SK-N-SH (cell line): ENCODE measurements around the gene TSSC4. TPM values are rescaled to one million over a fixed set of nuclear protein-coding genes. Genes with fewer than 3 reads are reported as not detected.

Experiments
- CTCF ChIA-PET: fragments of 300-600, 350-600 bp; formaldehyde crosslinking; extraction: SDS; loops from one replicate; lab custom pipeline; 2021; lab: Yijun Ruan, JAX
- POLR2A ChIA-PET: fragments of 350-600 bp; sonication (Branson Sonifier 250); formaldehyde crosslinking; extraction: SDS; loops from one replicate; lab custom pipeline; 2020; ENCODE audit warnings: antibody characterized with exemption, inconsistent platforms; lab: Yijun Ruan, JAX
- DNase-seq: peaks from one replicate; pipeline ENCODE4 v3.0.0; 2012
- H2AFZ ChIP-seq: fragments of 200-600 bp; sonication (generic); 2 replicates; pipeline ENCODE4 v1.8.1; 2016; ENCODE audit warnings: antibody characterized with exemption, mild to moderate bottlenecking, low read depth
- H3F3A ChIP-seq: fragments of 200-600 bp; sonication (generic); replicated peaks from 2 replicates; pipeline ENCODE3; 2016; ENCODE audit warnings: antibody characterized with exemption, mild to moderate bottlenecking; ENCODE audit not compliant: insufficient read depth
- H3K27ac ChIP-seq, 2 experiments: fragments of 200-500 bp in 1 of 2; fragments of 200-600 bp in 1 of 2; sonication (Bioruptor generic) in 1 of 2; sonication (generic), shearing (Covaris generic) in 1 of 2; 2 replicates each; pipeline versions ENCODE4 v1.5.1 to v1.6.1; 2014 to 2016; ENCODE audit warnings: low read depth in 2 of 2, inconsistent platforms in 1 of 2, low read length in 1 of 2, mild to moderate bottlenecking in 1 of 2, mixed read lengths in 1 of 2
- H3K27me3 ChIP-seq: fragments of 200-600 bp; sonication (generic), shearing (Covaris generic); 2 replicates; pipeline ENCODE4 v1.6.1; 2016; ENCODE audit warnings: mixed run types; ENCODE audit not compliant: insufficient read depth
- H3K36me3 ChIP-seq, 2 experiments: fragments of 200-500 bp in 1 of 2; fragments of 200-600 bp in 1 of 2; sonication (Bioruptor generic) in 1 of 2; sonication (generic) in 1 of 2; replicated peaks in 1 of 2; 2 replicates each; pipeline versions ENCODE3 to v1.5.1; 2014 to 2016; ENCODE audit warnings: low read length in 1 of 2, mild to moderate bottlenecking in 1 of 2; ENCODE audit not compliant: insufficient read depth in 2 of 2, control insufficient read depth in 1 of 2
- H3K4me1 ChIP-seq, 2 experiments: fragments of 200-500 bp in 1 of 2; fragments of 200-600 bp in 1 of 2; sonication (Bioruptor generic) in 1 of 2; sonication (generic), shearing (Covaris generic) in 1 of 2; 2 replicates each; pipeline versions ENCODE4 v1.5.1 to v1.6.1; 2014 to 2016; ENCODE audit warnings: low read depth in 1 of 2, low read length in 1 of 2, mixed run types in 1 of 2; ENCODE audit not compliant: insufficient read depth in 2 of 2, control insufficient read depth in 1 of 2
- H3K4me2 ChIP-seq: fragments of 200-600 bp; sonication (generic), shearing (Covaris generic); 2 replicates; pipeline ENCODE4 v1.6.1; 2017; ENCODE audit warnings: mixed run types
- H3K4me3 ChIP-seq, 2 experiments: fragments of 200-500 bp in 1 of 2; fragments of 200-600 bp in 1 of 2; sonication (Bioruptor generic) in 1 of 2; sonication (generic), shearing (Covaris generic) in 1 of 2; 2 replicates each; pipeline versions ENCODE4 v1.5.1 to v1.8.1; 2014 to 2016; ENCODE audit warnings: low read depth in 2 of 2, inconsistent platforms in 1 of 2, low read length in 1 of 2, mild to moderate bottlenecking in 1 of 2, mixed read lengths in 1 of 2, moderate library complexity in 1 of 2
- H3K79me2 ChIP-seq: fragments of 200-600 bp; sonication (generic); 2 replicates; pipeline ENCODE4 v1.8.1; 2017; ENCODE audit warnings: mild to moderate bottlenecking; ENCODE audit not compliant: insufficient read depth
- H3K9ac ChIP-seq: fragments of 200-600 bp; sonication (generic); 2 replicates; pipeline ENCODE4 v1.6.1; 2017; ENCODE audit warnings: mixed run types
- H3K9me2 ChIP-seq: fragments of 200-600 bp; sonication (generic); 2 replicates; pipeline ENCODE4 v1.6.1; 2017; ENCODE audit warnings: mixed run types
- H3K9me3 ChIP-seq: fragments of 200-600 bp; sonication (generic); 2 replicates; pipeline ENCODE4 v1.6.1; 2017; ENCODE audit warnings: mixed run types, mild to moderate bottlenecking, moderate library complexity
- H4K20me1 ChIP-seq: fragments of 200-600 bp; sonication (generic); 2 replicates; pipeline ENCODE4 v1.6.1; 2017; ENCODE audit warnings: mild to moderate bottlenecking, mixed run types; ENCODE audit not compliant: insufficient read depth
- EP300 ChIP-seq, 2 experiments: IDR thresholded peaks; 2 replicates each; pipeline versions ENCODE4 v1.4.0 to v1.6.1; 2012; ENCODE audit warnings: borderline replicate concordance in 1 of 2, low read depth in 1 of 2, low read length in 1 of 2
- EZH2phosphoT487 ChIP-seq: fragments of 200-600 bp; sonication (generic); IDR thresholded peaks from 2 replicates; pipeline ENCODE4 v1.6.1; 2017; ENCODE audit warnings: low read depth, mixed run types, mild to moderate bottlenecking, antibody characterized with exemption, moderate library complexity, borderline replicate concordance
- FOSL2 ChIP-seq: IDR thresholded peaks from 2 replicates; pipeline ENCODE4 v1.4.0; 2012; ENCODE audit warnings: low read depth, mild to moderate bottlenecking, moderate library complexity, borderline replicate concordance
- FOXJ3 ChIP-seq: sonication (generic); formaldehyde crosslinking; IDR thresholded peaks from 2 replicates; pipeline ENCODE4 v1.5.1; 2020; ENCODE audit warnings: mild to moderate bottlenecking, missing genetic modification reagents
- FOXM1 ChIP-seq: IDR thresholded peaks from 2 replicates; pipeline ENCODE4 v1.4.0; 2012; ENCODE audit warnings: low read depth, mild to moderate bottlenecking
- IRF3 ChIP-seq: fragments of 150-350 bp; IDR thresholded peaks from 2 replicates; pipeline ENCODE4 v1.6.1; 2016; ENCODE audit warnings: mild to moderate bottlenecking, low read depth, low read length
- MAX ChIP-seq: IDR thresholded peaks from 2 replicates; pipeline ENCODE4 v1.4.0; 2012; ENCODE audit warnings: low read depth
- MXI1 ChIP-seq: IDR thresholded peaks from 2 replicates; pipeline ENCODE4 v1.6.1; 2012; ENCODE audit warnings: mild to moderate bottlenecking, low read depth, low read length, improper control_type of control experiment
- NRF1 ChIP-seq: IDR thresholded peaks from 2 replicates; pipeline ENCODE4 v1.6.1; 2012; ENCODE audit warnings: low read depth, mild to moderate bottlenecking, low read length
- RAD21 ChIP-seq: IDR thresholded peaks from 2 replicates; pipeline ENCODE4 v1.6.1; 2012; ENCODE audit warnings: mild to moderate bottlenecking, low read length
- REST ChIP-seq: IDR thresholded peaks from 2 replicates; pipeline ENCODE4 v1.6.1; 2012; ENCODE audit warnings: mild to moderate bottlenecking, low read depth, low read length, moderate library complexity
- RFX5 ChIP-seq: IDR thresholded peaks from 2 replicates; pipeline ENCODE4 v1.6.1; 2012; ENCODE audit warnings: mild to moderate bottlenecking, improper control_type of control experiment, low read length
- SIN3A ChIP-seq: IDR thresholded peaks from 2 replicates; pipeline ENCODE4 v1.6.1; 2012; ENCODE audit warnings: low read depth, mild to moderate bottlenecking, low read length, moderate library complexity, borderline replicate concordance
- SMC3 ChIP-seq: IDR thresholded peaks from 2 replicates; pipeline ENCODE4 v1.6.1; 2012; ENCODE audit warnings: low read depth, low read length, improper control_type of control experiment
- TAF1 ChIP-seq: IDR thresholded peaks from 2 replicates; pipeline ENCODE4 v1.6.1; 2012; ENCODE audit warnings: low read depth, mild to moderate bottlenecking, low read length, moderate library complexity, borderline replicate concordance
- TCF12 ChIP-seq: IDR thresholded peaks from 2 replicates; pipeline ENCODE4 v1.4.0; 2012
- YY1 ChIP-seq: IDR thresholded peaks from 2 replicates; pipeline ENCODE4 v1.4.0; 2012; ENCODE audit warnings: low read depth, mild to moderate bottlenecking
- WGBS: methylation state at CpG from one replicate; pipeline ENCODE4 v1.1.6; 2017; ENCODE audit warnings: low lambda C conversion rate; 5-methylcytosine and 5-hydroxymethylcytosine counted together
- polyA plus RNA-seq, 3 experiments: library from polyadenylated mRNA; depleted of rRNA; stranded (reverse); fragments of >200 nt; gene quantifications; 2 replicates each; pipeline ENCODE4 v1.2.3, GENCODE V29; 2012
- TF ChIP-seq, protein P1 (sequence below): IDR thresholded peaks from 2 replicates; pipeline ENCODE4; 2012

Gene TSSC4
- polyA plus RNA-seq, 1 of the 3 experiments (the other 2 are of a cell fraction): 45.1 TPM

- TF ChIP-seq IRF3: no peak
- no peak for TF ChIP-seq SIN3A
These were observed 19.7 kb upstream of the TSSC4 start (continued) for GRCh38 chr11:2380807-2381350.

DNA sequence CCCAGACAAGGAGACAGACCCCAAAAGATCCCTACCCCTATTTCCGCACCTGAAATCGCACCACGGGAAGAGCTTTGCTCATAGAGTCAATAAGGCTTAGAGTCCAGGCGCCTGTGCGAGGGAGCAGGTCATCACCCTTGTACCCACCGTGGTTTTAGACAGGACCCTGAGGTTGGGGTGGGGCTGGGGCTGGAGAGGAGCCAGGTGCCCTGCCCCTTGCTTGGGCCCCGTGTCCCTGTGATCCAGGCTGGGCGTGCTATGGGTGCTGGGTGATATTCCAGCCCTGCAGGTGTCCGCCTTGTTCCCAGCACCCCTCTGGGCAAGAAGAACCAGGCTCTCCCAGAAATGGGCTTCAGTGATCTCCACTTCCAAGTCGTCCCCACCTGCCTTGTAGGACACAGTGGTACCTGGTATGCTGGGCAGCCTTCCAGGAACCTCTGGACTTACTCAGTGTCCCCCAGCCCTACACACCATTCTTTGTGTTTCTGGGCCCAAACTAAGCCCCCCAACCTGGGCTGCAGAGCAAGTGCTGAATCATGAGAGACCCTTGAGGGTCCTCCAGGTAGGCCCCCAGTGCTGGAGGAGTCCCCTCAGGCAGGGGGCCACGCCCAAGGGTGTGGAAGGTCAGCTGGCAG, 18.9 kb upstream of the TSSC4 start:
- Histone ChIP-seq H3K4me1 (peaks cover 0 to 27% of the 10 kb centered on the region in 2 experiments; a peak in 2 of 4 replicates), H3F3A (no peaks in the 10 kb centered on the region), H3K9ac (no peak overlapping the region), H2AFZ (no peak overlapping the region), H3K4me3 (no peak overlapping the region), H4K20me1 (peaks cover 83% of the 10 kb centered on the region), H3K79me2 (peaks cover 87% of the 10 kb centered on the region), H3K27ac (no peak overlapping the region; a peak in 1 of 4 replicates), H3K27me3 (no peaks in the 10 kb centered on the region), H3K9me2 (no peaks in the 10 kb centered on the region), H3K36me3 (peaks cover 0 to 15% of the 10 kb centered on the region in 2 experiments), H3K4me2 (no peak overlapping the region), H3K9me3 (no peaks in the 10 kb centered on the region)
- POLR2A ChIA-PET: no interaction called here
- TF ChIP-seq FOSL2: no peak
- no peak for TF ChIP-seq YY1
- TF ChIP-seq TAF1: no peak
- no peak for TF ChIP-seq REST
- TF ChIP-seq FOXM1: no peak
- TF ChIP-seq EP300 (IDR thresholded peaks at IDR 0.05; ENCODE audit: borderline replicate concordance in 1 of 2, low read depth in 1 of 2, low read length in 1 of 2): no peak
- TF ChIP-seq, protein P1, sequence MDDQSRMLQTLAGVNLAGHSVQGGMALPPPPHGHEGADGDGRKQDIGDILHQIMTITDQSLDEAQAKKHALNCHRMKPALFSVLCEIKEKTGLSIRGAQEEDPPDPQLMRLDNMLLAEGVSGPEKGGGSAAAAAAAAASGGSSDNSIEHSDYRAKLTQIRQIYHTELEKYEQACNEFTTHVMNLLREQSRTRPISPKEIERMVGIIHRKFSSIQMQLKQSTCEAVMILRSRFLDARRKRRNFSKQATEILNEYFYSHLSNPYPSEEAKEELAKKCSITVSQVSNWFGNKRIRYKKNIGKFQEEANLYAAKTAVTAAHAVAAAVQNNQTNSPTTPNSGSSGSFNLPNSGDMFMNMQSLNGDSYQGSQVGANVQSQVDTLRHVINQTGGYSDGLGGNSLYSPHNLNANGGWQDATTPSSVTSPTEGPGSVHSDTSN: no peak
- TF ChIP-seq EZH2phosphoT487: no peak
- no peak for TF ChIP-seq FOXJ3
- no peak for TF ChIP-seq RFX5
- no peak for TF ChIP-seq MAX
- no peak for TF ChIP-seq TCF12
- no peak for TF ChIP-seq MXI1
- TF ChIP-seq SMC3: no peak
- TF ChIP-seq NRF1: no peak
- TF ChIP-seq RAD21: no peak
- WGBS: 91% methylated on average over 4 of the region's 11 CpGs
- DNase-seq: no peak
- CTCF ChIA-PET: interaction anchor here (0.7 to 3.9 kb wide), 2 partner anchors 17 to 38 kb away, joined by 3 to 18 read pairs; no protein-coding TSS in a partner anchor
